HepG2 (cell line): Measurements from ENCODE around the gene PITHD1. TPM values are rescaled to one million over a fixed set of nuclear protein-coding genes. Genes with fewer than 3 reads are reported as not detected.

ENCODE experiments used
- ERF ChIP-seq: IDR thresholded peaks from 2 replicates; pipeline ENCODE4 v1.6.1; 2018; ENCODE audit warnings: missing biosample characterization, missing genetic modification reagents
- GATAD1 ChIP-seq: IDR thresholded peaks from 2 replicates; pipeline ENCODE4 v1.6.1; 2016; ENCODE audit warnings: missing genetic modification reagents, missing compliant biosample characterization
- HIVEP1 ChIP-seq: sonication (generic); formaldehyde crosslinking; IDR thresholded peaks from 2 replicates; pipeline ENCODE4 v1.4.0; 2020; ENCODE audit warnings: mild to moderate bottlenecking, missing genetic modification reagents
- HNF1A ChIP-seq, 2 experiments: sonication (generic) in 1 of 2; formaldehyde crosslinking in 1 of 2; IDR thresholded peaks; 2 replicates each; pipeline versions ENCODE4 v1.4.0 to v1.6.1; 2016 to 2020; ENCODE audit warnings: borderline replicate concordance in 1 of 2, low read depth in 1 of 2, mild to moderate bottlenecking in 1 of 2, missing genetic modification reagents in 1 of 2
- KLF16 ChIP-seq, 2 experiments: sonication (generic) in 1 of 2; formaldehyde crosslinking in 1 of 2; IDR thresholded peaks; 2 replicates each; pipeline versions ENCODE4 v1.6.1 to v1.8.0; 2016 to 2023; ENCODE audit warnings: missing genetic modification reagents in 2 of 2, missing compliant biosample characterization in 1 of 2
- RELA ChIP-seq: sonication (generic); formaldehyde crosslinking; IDR thresholded peaks from 2 replicates; pipeline ENCODE4 v1.4.0; 2020; ENCODE audit warnings: missing genetic modification reagents
- RFX1 ChIP-seq: fragments of 450-650 bp; IDR thresholded peaks from 2 replicates; pipeline ENCODE4 v1.6.1; 2017
- SETDB1 ChIP-seq: sonication (generic); formaldehyde crosslinking; IDR thresholded peaks from 2 replicates; pipeline ENCODE4 v1.5.1; 2020; ENCODE audit warnings: missing genetic modification reagents, mild to moderate bottlenecking, borderline replicate concordance
- SMYD3 ChIP-seq: sonication (generic); formaldehyde crosslinking; IDR thresholded peaks from 2 replicates; pipeline ENCODE4 v1.8.1; 2023; ENCODE audit warnings: mild to moderate bottlenecking, missing genetic modification reagents
- ZNF224 ChIP-seq: sonication (generic); formaldehyde crosslinking; IDR thresholded peaks from 2 replicates; pipeline ENCODE4 v1.5.0; 2020; ENCODE audit warnings: mild to moderate bottlenecking, missing genetic modification reagents
- ZNF253 ChIP-seq: sonication (generic); formaldehyde crosslinking; IDR thresholded peaks from 2 replicates; pipeline ENCODE4 v1.8.0; 2022; ENCODE audit warnings: mild to moderate bottlenecking, missing genetic modification reagents, borderline replicate concordance
- ZNF552 ChIP-seq: sonication (generic); formaldehyde crosslinking; IDR thresholded peaks from 2 replicates; pipeline ENCODE4 v1.9.0; 2022; ENCODE audit warnings: missing genetic modification reagents, mild to moderate bottlenecking, borderline replicate concordance
- polyA plus RNA-seq, 8 experiments: library from polyadenylated mRNA; depleted of rRNA in 3 of 8; stranded (reverse) in 7 of 8; unstranded in 1 of 8; fragments of >200 nt; fragmentation: Illumina TruSeq in 4 of 8; extraction: Trizol in 4 of 8; gene quantifications; 2 replicates each; pipeline versions ENCODE4 v1.2.1 to v1.2.3, GENCODE V29; 2011 to 2016; ENCODE audit warnings: low read depth in 4 of 8, missing spikeins in 1 of 8, mixed read lengths in 1 of 8; ENCODE audit not compliant: insufficient read depth in 1 of 8
- total RNA-seq, 5 experiments: library from RNA; depleted of rRNA; stranded (reverse); fragments of >200 nt; fragmentation: Illumina TruSeq; extraction: Trizol; gene quantifications; 2 replicates each; pipeline ENCODE4 v1.2.3, GENCODE V29; 2016; ENCODE audit warnings: low read depth in 1 of 5
- TF ChIP-seq, protein P1 (sequence below): sonication (generic); formaldehyde crosslinking; IDR thresholded peaks from 2 replicates; pipeline ENCODE4 v1.4.0; 2020; ENCODE audit warnings: missing genetic modification reagents
- TF ChIP-seq, protein P2 (sequence below): sonication (generic); formaldehyde crosslinking; IDR thresholded peaks from 2 replicates; pipeline ENCODE4 v1.5.1; 2020; ENCODE audit warnings: mild to moderate bottlenecking, moderate library complexity, missing genetic modification reagents
- TF ChIP-seq, protein P3 (sequence below): sonication (generic); formaldehyde crosslinking; IDR thresholded peaks from 2 replicates; pipeline ENCODE4 v1.8.0; 2022; ENCODE audit warnings: missing genetic modification reagents, mild to moderate bottlenecking, borderline replicate concordance
- TF ChIP-seq, protein P4 (sequence below): sonication (generic); formaldehyde crosslinking; IDR thresholded peaks from 2 replicates; pipeline ENCODE4 v1.5.0; 2020; ENCODE audit warnings: missing genetic modification reagents

The PITHD1 gene
- total and polyA plus RNA-seq, 2 of the 13 experiments (the other 11 are each of a cell fraction or from before 2014, with no cell fraction given): 28.0 to 37.3 TPM

DNA sequence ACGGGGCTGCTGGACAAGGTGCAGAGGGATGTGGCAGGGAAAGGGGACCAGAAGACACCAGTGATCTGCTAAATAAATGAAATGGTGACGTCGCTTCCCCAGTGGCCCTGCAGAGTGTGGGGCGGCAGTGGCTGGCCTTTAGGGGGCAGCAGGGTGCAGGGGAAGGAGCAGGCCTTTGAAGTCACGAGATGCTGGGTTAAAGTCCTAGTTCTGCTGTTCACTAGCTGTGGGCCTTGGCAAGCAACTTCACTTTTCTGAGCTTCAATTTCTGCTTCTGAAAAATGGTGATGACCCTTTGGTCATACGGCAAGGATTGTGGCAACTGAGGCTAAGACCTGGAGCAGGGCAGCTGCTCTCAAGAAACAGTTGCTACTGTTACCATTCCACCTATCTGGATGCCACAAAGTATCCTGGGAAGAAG lies 31.5 kb downstream of the PITHD1 start (continued):
- TF ChIP-seq, protein P1, sequence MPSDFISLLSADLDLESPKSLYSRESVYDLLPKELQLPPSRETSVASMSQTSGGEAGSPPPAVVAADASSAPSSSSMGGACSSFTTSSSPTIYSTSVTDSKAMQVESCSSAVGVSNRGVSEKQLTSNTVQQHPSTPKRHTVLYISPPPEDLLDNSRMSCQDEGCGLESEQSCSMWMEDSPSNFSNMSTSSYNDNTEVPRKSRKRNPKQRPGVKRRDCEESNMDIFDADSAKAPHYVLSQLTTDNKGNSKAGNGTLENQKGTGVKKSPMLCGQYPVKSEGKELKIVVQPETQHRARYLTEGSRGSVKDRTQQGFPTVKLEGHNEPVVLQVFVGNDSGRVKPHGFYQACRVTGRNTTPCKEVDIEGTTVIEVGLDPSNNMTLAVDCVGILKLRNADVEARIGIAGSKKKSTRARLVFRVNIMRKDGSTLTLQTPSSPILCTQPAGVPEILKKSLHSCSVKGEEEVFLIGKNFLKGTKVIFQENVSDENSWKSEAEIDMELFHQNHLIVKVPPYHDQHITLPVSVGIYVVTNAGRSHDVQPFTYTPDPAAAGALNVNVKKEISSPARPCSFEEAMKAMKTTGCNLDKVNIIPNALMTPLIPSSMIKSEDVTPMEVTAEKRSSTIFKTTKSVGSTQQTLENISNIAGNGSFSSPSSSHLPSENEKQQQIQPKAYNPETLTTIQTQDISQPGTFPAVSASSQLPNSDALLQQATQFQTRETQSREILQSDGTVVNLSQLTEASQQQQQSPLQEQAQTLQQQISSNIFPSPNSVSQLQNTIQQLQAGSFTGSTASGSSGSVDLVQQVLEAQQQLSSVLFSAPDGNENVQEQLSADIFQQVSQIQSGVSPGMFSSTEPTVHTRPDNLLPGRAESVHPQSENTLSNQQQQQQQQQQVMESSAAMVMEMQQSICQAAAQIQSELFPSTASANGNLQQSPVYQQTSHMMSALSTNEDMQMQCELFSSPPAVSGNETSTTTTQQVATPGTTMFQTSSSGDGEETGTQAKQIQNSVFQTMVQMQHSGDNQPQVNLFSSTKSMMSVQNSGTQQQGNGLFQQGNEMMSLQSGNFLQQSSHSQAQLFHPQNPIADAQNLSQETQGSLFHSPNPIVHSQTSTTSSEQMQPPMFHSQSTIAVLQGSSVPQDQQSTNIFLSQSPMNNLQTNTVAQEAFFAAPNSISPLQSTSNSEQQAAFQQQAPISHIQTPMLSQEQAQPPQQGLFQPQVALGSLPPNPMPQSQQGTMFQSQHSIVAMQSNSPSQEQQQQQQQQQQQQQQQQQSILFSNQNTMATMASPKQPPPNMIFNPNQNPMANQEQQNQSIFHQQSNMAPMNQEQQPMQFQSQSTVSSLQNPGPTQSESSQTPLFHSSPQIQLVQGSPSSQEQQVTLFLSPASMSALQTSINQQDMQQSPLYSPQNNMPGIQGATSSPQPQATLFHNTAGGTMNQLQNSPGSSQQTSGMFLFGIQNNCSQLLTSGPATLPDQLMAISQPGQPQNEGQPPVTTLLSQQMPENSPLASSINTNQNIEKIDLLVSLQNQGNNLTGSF (CRISPR knock-in tag): no peak
- TF ChIP-seq SMYD3 (CRISPR knock-in tag): no peak
- no peak for TF ChIP-seq HIVEP1
- TF ChIP-seq RELA (CRISPR knock-in tag): no peak
- TF ChIP-seq SETDB1: no peak
- TF ChIP-seq, protein P2, sequence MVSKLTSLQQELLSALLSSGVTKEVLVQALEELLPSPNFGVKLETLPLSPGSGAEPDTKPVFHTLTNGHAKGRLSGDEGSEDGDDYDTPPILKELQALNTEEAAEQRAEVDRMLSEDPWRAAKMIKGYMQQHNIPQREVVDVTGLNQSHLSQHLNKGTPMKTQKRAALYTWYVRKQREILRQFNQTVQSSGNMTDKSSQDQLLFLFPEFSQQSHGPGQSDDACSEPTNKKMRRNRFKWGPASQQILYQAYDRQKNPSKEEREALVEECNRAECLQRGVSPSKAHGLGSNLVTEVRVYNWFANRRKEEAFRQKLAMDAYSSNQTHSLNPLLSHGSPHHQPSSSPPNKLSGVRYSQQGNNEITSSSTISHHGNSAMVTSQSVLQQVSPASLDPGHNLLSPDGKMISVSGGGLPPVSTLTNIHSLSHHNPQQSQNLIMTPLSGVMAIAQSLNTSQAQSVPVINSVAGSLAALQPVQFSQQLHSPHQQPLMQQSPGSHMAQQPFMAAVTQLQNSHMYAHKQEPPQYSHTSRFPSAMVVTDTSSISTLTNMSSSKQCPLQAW (CRISPR knock-in tag): no peak
- no peak for TF ChIP-seq ZNF253 (CRISPR knock-in tag)
- peak; percentile 55; the same call in 1 of the 2 replicates for TF ChIP-seq ERF (CRISPR knock-in tag)
- TF ChIP-seq RFX1: no peak
- no peak for TF ChIP-seq ZNF552
- peak in 1 of 2 experiments; percentile 59; a peak in 1 of 4 replicates for TF ChIP-seq KLF16 (CRISPR knock-in tag; IDR thresholded peaks at IDR 0.05)
- TF ChIP-seq, protein P3, sequence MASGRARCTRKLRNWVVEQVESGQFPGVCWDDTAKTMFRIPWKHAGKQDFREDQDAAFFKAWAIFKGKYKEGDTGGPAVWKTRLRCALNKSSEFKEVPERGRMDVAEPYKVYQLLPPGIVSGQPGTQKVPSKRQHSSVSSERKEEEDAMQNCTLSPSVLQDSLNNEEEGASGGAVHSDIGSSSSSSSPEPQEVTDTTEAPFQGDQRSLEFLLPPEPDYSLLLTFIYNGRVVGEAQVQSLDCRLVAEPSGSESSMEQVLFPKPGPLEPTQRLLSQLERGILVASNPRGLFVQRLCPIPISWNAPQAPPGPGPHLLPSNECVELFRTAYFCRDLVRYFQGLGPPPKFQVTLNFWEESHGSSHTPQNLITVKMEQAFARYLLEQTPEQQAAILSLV (CRISPR knock-in tag): no peak
- TF ChIP-seq, protein P4, sequence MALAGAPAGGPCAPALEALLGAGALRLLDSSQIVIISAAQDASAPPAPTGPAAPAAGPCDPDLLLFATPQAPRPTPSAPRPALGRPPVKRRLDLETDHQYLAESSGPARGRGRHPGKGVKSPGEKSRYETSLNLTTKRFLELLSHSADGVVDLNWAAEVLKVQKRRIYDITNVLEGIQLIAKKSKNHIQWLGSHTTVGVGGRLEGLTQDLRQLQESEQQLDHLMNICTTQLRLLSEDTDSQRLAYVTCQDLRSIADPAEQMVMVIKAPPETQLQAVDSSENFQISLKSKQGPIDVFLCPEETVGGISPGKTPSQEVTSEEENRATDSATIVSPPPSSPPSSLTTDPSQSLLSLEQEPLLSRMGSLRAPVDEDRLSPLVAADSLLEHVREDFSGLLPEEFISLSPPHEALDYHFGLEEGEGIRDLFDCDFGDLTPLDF (CRISPR knock-in tag): no peak
- 0 out of 2 replicates have a peak, but pooled peaks have one; percentile 23 for TF ChIP-seq HNF1A (IDR thresholded peaks at IDR 0.05; ENCODE audit: low read depth)
- TF ChIP-seq HNF1A (CRISPR knock-in tag; IDR thresholded peaks at IDR 0.05; ENCODE audit: borderline replicate concordance): no peak
- TF ChIP-seq ZNF224 (CRISPR knock-in tag): 0 out of 2 replicates have a peak, but pooled peaks have one; percentile 47
- TF ChIP-seq GATAD1 (CRISPR knock-in tag): peak; percentile 50; the same call in 1 of the 2 replicates
